NCI-H748 (cell line): ENCODE results near the gene MEIS1.

ENCODE experiments used
- DNase-seq: peaks from one replicate; lab custom pipeline; 2025; ENCODE audit not compliant: unreplicated experiment; lab: John Stamatoyannopoulos, UW

The MEIS1 gene

GRCh38 chr2:66431274-66431642 lies 3.7 kb upstream of the MEIS1 start:
- peak; percentile 78 for DNase-seq

GRCh38 chr2:66431846-66432587 lies 2.9 kb upstream of the MEIS1 start:
- DNase-seq = peak; percentile 50

DNA sequence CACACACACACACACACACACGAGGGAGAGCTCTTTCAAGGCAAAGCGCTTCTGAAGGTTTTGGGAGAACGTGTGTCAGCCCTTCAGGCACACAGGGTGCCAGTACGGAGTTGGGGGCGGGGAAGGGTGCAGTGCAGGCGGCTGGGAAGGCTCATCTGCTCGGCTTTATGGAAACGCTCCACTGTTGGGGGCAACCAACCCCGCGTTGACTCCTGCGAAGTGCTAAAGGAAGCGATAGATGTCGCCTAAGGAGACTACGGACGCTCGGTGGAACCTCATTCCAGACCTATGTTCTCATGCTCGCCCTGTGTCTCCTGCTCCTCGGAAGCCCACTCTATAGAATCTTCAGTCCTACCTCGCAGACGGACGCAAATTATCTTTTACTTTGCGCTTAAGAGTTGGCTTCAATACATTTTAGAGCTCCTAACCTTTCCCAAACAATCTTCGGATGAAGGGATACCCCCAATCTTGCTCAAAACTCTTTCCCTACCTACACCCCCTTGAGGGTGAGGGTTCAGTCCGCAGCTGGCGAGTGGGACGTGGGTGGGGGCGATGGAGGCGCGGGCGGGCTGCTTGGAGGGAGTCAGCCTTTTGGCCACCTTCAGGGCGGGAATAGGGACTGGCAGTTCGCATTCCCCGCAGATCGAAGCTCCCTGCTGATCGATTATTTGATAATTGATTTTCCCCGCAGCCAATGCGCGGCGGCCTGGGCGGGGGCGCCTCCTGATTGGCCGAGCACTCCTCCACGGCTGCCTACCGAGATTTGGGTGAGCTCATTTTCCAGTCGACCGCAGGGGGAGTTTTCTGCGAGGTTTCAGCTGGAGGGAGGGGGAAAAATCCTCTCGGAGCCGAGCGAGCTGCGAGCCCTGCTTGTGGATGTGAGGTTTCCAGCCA lies 1.9 kb upstream of the MEIS1 start:
- DNase-seq = peak; percentile 95

DNA sequence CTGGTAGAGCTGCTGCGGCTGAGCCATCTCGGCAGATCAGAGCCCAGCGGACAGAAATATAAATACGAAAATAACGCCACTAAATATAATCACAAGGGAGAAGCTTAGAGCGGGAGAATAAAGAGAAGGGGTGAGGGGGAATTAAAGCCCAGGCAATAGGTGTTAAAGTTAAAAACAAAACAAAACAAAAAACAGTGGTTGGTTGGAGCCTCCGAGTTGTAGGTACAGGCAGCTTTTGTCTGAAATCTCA lies 1.3 kb upstream of the MEIS1 start:
- no peak for DNase-seq

- DNase-seq = peak; percentile 78
Observed at GRCh38 chr2:66433945-66434678, 813 bp upstream of the MEIS1 start.

DNA sequence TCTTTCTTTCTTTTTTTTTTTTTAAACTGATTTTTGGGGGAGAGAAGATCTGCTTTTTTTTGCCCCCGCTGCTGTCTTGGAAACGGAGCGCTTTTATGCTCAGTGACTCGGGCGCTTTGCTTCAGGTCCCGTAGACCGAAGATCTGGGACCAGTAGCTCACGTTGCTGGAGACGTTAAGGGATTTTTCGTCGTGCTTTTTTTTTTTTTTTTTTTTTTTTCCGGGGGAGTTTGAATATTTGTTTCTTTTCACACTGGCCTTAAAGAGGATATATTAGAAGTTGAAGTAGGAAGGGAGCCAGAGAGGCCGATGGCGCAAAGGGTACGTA lies 587 bp downstream of the MEIS1 start:
- DNase-seq = peak; percentile 54

DNA sequence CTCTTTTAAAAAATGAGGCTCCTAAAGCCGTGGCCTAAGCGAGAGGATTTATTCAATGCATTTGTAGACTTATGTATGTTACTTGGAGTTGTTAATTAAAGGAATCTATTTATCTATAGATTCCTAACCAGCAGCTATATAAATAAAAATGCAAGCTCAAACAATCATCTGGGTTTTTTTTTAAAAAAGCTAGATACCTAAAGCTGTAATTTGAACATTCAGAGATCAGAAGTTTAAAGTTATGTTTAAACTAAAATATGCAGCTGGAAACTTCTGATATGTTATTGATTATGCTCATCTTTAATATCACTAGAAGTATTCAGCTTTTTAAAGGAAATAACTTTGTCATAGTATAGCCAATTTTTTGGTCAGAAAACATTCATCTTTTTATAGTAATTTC lies 1.0 kb downstream of the MEIS1 start:
- no peak for DNase-seq

DNA sequence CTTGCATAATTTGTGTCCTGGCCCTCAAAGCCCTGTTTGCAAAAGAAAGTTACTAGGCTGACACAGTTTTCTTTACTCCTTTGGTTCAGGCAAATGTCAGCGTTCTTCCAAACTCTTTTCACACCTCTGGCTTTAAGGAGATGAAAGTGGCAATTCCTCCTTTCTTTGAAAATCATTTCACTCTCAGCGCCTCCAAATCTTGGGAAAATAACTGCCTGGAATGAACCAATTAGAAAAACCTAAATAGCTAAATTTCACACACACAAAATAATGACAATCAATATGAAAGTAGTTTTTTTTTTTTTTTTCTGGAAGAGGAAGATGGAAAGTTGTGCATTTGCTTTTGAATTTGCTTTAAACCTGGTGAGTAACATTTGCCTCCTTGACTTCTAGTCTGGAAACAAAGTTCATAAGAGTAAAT lies 1.7 kb downstream of the MEIS1 start:
- no peak for DNase-seq

DNA sequence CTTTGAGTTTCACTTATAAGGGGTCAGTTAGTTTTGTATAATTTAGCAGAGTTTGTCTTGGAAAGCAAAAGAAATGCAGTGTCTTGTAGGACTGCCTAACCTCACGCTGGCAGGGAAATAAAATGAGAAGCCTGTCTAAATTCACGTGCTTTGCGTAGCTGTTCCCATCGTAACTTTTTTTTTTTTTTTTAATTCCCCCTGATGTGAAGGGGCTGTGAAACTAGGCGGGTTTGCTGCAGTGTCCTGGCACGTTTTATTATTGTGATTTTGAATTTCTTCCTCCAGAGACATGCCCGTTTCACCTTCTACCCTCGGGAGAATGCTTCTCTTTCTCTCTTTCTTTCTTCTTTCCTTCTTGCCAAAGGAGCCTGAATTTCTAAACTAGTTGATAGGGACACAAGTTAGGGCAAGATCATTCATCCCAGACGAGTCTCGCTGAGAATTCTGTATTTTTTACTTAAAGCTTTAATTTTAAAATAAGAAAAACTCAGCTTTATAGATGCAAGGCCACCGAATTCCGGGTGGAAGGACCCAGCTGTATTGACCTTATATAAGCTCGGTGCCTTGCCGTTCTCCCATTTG lies 2.3 kb downstream of the MEIS1 start:
- DNase-seq = no peak

GRCh38 chr2:66437691-66438497 lies 3.0 kb downstream of the MEIS1 start:
- no peak for DNase-seq

DNA sequence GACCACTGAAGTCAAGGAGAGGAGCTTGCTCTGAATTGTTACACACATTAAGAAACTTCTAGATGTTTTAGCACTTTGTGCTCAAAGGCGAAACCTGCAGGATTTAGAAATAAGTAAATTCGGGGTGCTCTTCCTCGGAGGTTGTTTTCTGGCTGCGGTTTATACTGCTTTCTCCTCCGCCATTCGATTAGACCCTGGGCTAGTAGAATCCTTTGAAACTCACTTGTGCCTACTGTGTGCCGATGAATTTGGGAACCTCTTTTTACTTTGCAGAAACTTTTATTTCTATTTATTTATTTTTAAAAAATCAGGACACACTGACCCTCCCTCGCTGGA lies 3.5 kb downstream of the MEIS1 start:
- no peak for DNase-seq

- DNase-seq = no peak
Observed at GRCh38 chr2:66438891-66439811, 4.2 kb downstream of the MEIS1 start.

DNA sequence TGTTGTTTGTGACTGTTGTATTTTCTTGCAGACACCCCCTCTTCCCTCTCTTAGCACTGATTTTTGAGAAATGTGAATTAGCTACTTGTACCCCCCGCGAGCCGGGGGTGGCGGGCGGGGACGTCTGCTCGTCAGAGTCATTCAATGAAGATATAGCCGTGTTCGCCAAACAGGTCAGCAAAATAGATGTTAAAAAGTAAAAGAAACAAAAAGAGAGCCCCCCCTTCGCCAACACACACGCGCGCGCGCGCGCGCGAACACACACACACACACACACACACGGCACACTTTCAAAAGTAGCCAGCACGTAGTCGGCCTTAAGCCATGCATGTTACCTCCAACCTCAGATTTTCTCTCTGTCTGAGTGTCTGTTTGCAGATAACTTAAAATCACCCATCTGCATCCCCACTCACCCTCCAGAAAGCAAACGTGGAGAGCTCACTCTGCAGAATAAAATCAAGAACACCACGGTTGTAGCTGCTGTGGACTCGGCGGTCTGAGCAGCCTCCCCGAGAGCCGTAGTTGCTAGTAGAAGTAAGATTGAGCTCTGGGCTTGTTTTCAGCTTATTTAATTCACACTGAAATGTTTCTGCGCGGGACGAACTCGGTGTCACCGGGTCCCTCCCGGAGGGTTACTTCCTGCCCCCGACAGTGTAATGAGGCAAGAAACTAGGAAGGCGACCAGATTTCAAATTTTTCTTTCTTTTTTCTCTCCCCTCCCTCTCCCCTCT lies 5.1 kb downstream of the MEIS1 start:
- DNase-seq = no peak

- DNase-seq = no peak
Observed at GRCh38 chr2:66440708-66441497, 6.0 kb downstream of the MEIS1 start.

- DNase-seq = no peak
Observed at GRCh38 chr2:66441581-66442320, 6.8 kb downstream of the MEIS1 start.

- DNase-seq = no peak
Observed at GRCh38 chr2:66442516-66443185, 7.7 kb downstream of the MEIS1 start.
